Measurements from ENCODE around the gene KCNAB1. TPM values are rescaled to one million over a fixed set of nuclear protein-coding genes. Genes with fewer than 3 reads are reported as not detected.

Gene KCNAB1
- total and polyA plus RNA-seq, 2 of the 8 experiments (the other 6 are each of a cell fraction or from before 2014, with no cell fraction given): 0.51 to 2.3 TPM

- TF ChIP-seq CHD7 (IDR thresholded peaks at IDR 0.05; ENCODE audit: insufficient replicate concordance, low read length): no peak
- TF ChIP-seq YY1 (IDR thresholded peaks at IDR 0.05; ENCODE audit: low read depth, low read length): no peak
- no peak for TF ChIP-seq SAP30 (IDR thresholded peaks at IDR 0.05; ENCODE audit: insufficient read depth, insufficient replicate concordance, low read length)
- no peak for TF ChIP-seq CEBPB (IDR thresholded peaks at IDR 0.05; ENCODE audit: low read depth, low read length)
- TF ChIP-seq POU5F1 (IDR thresholded peaks at IDR 0.05; ENCODE audit: low read depth, low read length): no peak
- TF ChIP-seq TEAD4 (IDR thresholded peaks at IDR 0.05; ENCODE audit: low read depth, low read length): no peak
- no peak for TF ChIP-seq SP2 (IDR thresholded peaks at IDR 0.05; ENCODE audit: low read length)
- no peak for TF ChIP-seq ZNF274 (IDR thresholded peaks at IDR 0.05; ENCODE audit: borderline replicate concordance, extremely low read depth, low read length)
- no peak for TF ChIP-seq CHD1 (IDR thresholded peaks at IDR 0.05; ENCODE audit: low read depth, low read length)
Observed at GRCh38 chr3:156359368-156359767, 239.0 kb downstream of the KCNAB1 start (continued).

Measured in H1 (cell line).